Fibroblast of lung (primary cell): Measurements from ENCODE around the gene ESPNL.

ENCODE experiments used
- EZH2 ChIP-seq: IDR thresholded peaks from 2 replicates; pipeline ENCODE4 v1.5.1; 2012; ENCODE audit warnings: low read length, control low read depth, mild to moderate bottlenecking; ENCODE audit errors: missing control alignments
- TF ChIP-seq, protein P1 (sequence below), 2 donors: IDR thresholded peaks in 1 of 2; conservative IDR thresholded peaks in 1 of 2; 1 replicate in 1 of 2; 2 replicates in 1 of 2; pipeline ENCODE4 v1.5.1; 2011 to 2012; ENCODE audit warnings: low read length in 2 of 2, control low read depth in 1 of 2, inconsistent platforms in 1 of 2, low read depth in 1 of 2, mild to moderate bottlenecking in 1 of 2

DNA sequence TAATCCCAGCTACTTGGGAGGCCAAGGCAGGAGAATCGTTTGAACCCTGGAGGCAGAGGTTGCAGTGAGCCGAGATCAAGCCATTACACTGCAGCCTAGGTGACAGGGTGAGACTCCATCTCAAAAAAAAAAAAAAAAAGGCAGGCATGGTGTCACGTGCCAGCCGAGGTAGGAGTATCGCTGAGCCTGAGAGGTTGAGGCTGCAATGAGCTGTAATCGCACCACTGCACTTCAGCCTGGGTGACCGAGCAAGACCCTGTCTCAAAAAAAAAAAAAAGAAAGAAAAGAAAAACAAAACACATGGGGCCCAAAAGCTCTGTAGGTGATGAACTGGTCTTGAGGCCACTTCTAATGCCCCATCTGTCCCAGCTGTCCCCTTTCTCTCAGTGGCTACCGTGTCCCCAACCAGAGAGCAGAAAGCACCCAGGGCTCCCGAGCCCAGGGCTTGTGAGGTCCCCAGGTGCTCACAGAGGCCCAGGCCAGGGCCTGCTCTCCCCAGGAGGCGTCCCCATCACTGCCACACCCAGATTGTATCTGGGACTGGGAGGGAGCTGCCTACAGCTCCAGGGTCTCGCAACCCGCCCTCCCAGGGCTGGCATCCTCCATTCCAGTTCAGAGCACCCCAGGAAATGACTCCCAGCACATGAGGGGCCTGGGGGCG is 46.9 kb downstream of the ESPNL start:
- TF ChIP-seq, protein P1, sequence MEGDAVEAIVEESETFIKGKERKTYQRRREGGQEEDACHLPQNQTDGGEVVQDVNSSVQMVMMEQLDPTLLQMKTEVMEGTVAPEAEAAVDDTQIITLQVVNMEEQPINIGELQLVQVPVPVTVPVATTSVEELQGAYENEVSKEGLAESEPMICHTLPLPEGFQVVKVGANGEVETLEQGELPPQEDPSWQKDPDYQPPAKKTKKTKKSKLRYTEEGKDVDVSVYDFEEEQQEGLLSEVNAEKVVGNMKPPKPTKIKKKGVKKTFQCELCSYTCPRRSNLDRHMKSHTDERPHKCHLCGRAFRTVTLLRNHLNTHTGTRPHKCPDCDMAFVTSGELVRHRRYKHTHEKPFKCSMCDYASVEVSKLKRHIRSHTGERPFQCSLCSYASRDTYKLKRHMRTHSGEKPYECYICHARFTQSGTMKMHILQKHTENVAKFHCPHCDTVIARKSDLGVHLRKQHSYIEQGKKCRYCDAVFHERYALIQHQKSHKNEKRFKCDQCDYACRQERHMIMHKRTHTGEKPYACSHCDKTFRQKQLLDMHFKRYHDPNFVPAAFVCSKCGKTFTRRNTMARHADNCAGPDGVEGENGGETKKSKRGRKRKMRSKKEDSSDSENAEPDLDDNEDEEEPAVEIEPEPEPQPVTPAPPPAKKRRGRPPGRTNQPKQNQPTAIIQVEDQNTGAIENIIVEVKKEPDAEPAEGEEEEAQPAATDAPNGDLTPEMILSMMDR (conservative IDR thresholded peaks at IDR 0.05 in 1 of 2, IDR thresholded peaks at IDR 0.05 in 1 of 2; ENCODE audit: low read depth in 1 of 2, low read length in 2 of 2), result no peak
- TF ChIP-seq EZH2, result no peak
